Activated CD4-positive, alpha-beta T cell treated with anti-CD3 and anti-CD28 coated beads, Interleukin-10, Interleukin-2, amounts not matched to agents 100 ng/mL and 50 ng/mL, durations not matched to agents 16 hours and 8 hours (primary cell): ENCODE measurements around the gene MYH4.

Experiments
- DNase-seq: peaks from one replicate; pipeline ENCODE4 v3.0.0-alpha.2; 2020

The MYH4 gene

GRCh38 chr17:10469459-10469858 is at the start of gene MYH4:
MYH4 (minus strand) TSS chr17:10469559; CDS start chr17:10466745, 2,814 bp downstream.
- no peak for DNase-seq

- no peak for DNase-seq
These were observed 49.1 kb upstream of the MYH4 start, which contains the start of gene MYH1 for GRCh38 chr17:10518271-10519037. MYH1 (minus strand) TSS chr17:10518542; CDS start chr17:10516642, 1,900 bp downstream.

GRCh38 chr17:10516638-10517037 is 47.3 kb upstream of the MYH4 start:
- no peak for DNase-seq

GRCh38 chr17:10516065-10516464 is 46.7 kb upstream of the MYH4 start:
- no peak for DNase-seq

- no peak for DNase-seq
These were observed 44.1 kb upstream of the MYH4 start for GRCh38 chr17:10513299-10514067.

GRCh38 chr17:10512856-10513255 is 43.5 kb upstream of the MYH4 start:
- DNase-seq, result no peak

GRCh38 chr17:10499950-10500349 is 30.6 kb upstream of the MYH4 start:
- no peak for DNase-seq

- DNase-seq, result no peak
These were observed 22.6 kb upstream of the MYH4 start for GRCh38 chr17:10492004-10492403.

GRCh38 chr17:10482252-10482651 is 12.9 kb upstream of the MYH4 start:
- DNase-seq, result no peak

- DNase-seq, result no peak
These were observed 8.3 kb upstream of the MYH4 start for GRCh38 chr17:10477701-10478100.

- no peak for DNase-seq
These were observed 5.2 kb upstream of the MYH4 start for GRCh38 chr17:10474536-10474935.

GRCh38 chr17:10471858-10472257 is 2.5 kb upstream of the MYH4 start:
- DNase-seq, result no peak

- no peak for DNase-seq
These were observed 6.0 kb downstream of the MYH4 start for GRCh38 chr17:10463402-10463801.

GRCh38 chr17:10460062-10460461 is 9.3 kb downstream of the MYH4 start:
- no peak for DNase-seq

- no peak for DNase-seq
These were observed 10.7 kb downstream of the MYH4 start for GRCh38 chr17:10458701-10459100.

GRCh38 chr17:10457952-10458351 is 11.4 kb downstream of the MYH4 start:
- no peak for DNase-seq

- no peak for DNase-seq
These were observed 22.1 kb downstream of the MYH4 start for GRCh38 chr17:10447026-10447931.

- DNase-seq, result no peak
These were observed 29.5 kb downstream of the MYH4 start for GRCh38 chr17:10439816-10440215.

GRCh38 chr17:10435096-10435495 is 34.3 kb downstream of the MYH4 start:
- no peak for DNase-seq

GRCh38 chr17:10429421-10430045 is 39.8 kb downstream of the MYH4 start:
- DNase-seq, result no peak

GRCh38 chr17:10428781-10429180 is 40.6 kb downstream of the MYH4 start:
- no peak for DNase-seq

- DNase-seq, result no peak
These were observed 47.3 kb downstream of the MYH4 start, which contains the start of gene MYH8 for GRCh38 chr17:10421900-10422542. MYH8 (minus strand) TSS chr17:10421950; CDS start chr17:10420227, 1,723 bp downstream.
